Measurements from ENCODE around the gene CDH4. TPM values are rescaled to one million over a fixed set of nuclear protein-coding genes. Genes with fewer than 3 reads are reported as not detected.
"Not testable (repeated sequence)": the region's sequence is repeated elsewhere in the genome, so short reads cannot be mapped to it uniquely, and the experiment has no call there.

The CDH4 gene
- total RNA-seq, 1 experiment from 2014 or later: 25.0 TPM

DNA sequence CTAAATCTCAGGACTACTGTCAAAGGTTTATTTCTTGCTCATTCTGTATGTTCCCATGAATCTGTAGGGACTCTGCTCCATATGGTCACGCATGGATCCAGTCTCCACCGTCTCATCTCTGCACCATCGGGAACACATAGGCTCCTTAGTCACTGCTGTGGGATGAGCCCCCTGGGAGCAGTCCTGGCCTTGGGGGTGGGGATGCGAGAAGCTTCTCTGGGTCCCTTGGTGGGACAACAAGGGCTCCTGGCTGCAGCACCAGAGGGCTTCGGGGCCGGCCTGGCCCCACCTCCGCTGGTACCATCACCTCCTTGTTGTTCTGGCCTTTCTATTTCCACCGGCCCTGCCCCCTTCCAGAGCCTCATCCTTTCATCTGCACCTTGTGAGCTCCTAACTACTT, 148.4 kb downstream of the CDH4 start:
- BruUV-seq (replicated peaks): no TSS peak
- no peaks in the 10 kb centered on the region for H3K4me1 Mint-ChIP-seq (ENCODE audit: insufficient read depth, unreplicated experiment)
- CTCF ChIA-PET: no interaction called here
- no peak for DNase-seq (ENCODE audit: unreplicated experiment)
- intact Hi-C loops (cut with micrococcal nuclease): no loop called here
- H3K27me3 Mint-ChIP-seq (ENCODE audit: insufficient read depth, unreplicated experiment): no peaks in the 10 kb centered on the region
- H3K9me3 Mint-ChIP-seq (ENCODE audit: unreplicated experiment): no peaks in the 10 kb centered on the region
- H3K27ac Mint-ChIP-seq (ENCODE audit: low read depth, unreplicated experiment): peak overlapping the region; percentile 50
- TF ChIP-seq, protein P1, sequence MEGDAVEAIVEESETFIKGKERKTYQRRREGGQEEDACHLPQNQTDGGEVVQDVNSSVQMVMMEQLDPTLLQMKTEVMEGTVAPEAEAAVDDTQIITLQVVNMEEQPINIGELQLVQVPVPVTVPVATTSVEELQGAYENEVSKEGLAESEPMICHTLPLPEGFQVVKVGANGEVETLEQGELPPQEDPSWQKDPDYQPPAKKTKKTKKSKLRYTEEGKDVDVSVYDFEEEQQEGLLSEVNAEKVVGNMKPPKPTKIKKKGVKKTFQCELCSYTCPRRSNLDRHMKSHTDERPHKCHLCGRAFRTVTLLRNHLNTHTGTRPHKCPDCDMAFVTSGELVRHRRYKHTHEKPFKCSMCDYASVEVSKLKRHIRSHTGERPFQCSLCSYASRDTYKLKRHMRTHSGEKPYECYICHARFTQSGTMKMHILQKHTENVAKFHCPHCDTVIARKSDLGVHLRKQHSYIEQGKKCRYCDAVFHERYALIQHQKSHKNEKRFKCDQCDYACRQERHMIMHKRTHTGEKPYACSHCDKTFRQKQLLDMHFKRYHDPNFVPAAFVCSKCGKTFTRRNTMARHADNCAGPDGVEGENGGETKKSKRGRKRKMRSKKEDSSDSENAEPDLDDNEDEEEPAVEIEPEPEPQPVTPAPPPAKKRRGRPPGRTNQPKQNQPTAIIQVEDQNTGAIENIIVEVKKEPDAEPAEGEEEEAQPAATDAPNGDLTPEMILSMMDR (IDR thresholded peaks at IDR 0.05; ENCODE audit: unreplicated experiment): no peak
- H3K4me3 Mint-ChIP-seq (ENCODE audit: unreplicated experiment): no peak overlapping the region
- POLR2A ChIA-PET: no interaction called here
- H3K36me3 Mint-ChIP-seq (ENCODE audit: insufficient read depth, unreplicated experiment): peaks cover 7% of the 10 kb centered on the region

DNA sequence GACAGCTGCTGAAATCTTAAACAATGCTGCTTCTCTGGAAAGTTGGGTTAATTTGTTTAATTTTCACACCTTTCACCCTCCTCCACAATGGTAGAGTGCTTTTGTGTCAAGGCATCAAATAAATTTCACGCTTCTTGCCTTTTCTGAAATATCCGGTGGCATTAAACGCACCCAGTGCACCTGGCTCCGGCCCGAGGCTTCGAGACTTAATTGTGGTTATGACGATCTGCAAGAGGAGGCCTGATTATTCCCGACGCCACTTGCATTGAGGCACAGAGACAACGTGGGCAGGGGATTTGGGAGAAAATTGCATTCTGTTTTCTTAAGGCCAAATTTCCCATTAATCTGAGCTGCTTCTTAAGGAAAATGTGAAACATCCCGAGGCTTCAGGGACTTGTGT, 152.2 kb downstream of the CDH4 start:
- DNase-seq (ENCODE audit: unreplicated experiment): no peak
- POLR2A ChIA-PET: no interaction called here
- Mint-ChIP-seq H3K9me3 (ENCODE audit: unreplicated experiment) (peaks cover 7% of the 10 kb centered on the region), H3K27ac (ENCODE audit: low read depth, unreplicated experiment) (no peak overlapping the region), H3K4me3 (ENCODE audit: unreplicated experiment) (no peak overlapping the region), H3K36me3 (ENCODE audit: insufficient read depth, unreplicated experiment) (peaks cover 18% of the 10 kb centered on the region), H3K27me3 (ENCODE audit: insufficient read depth, unreplicated experiment) (no peaks in the 10 kb centered on the region), H3K4me1 (ENCODE audit: insufficient read depth, unreplicated experiment) (peaks cover 11% of the 10 kb centered on the region)
- TF ChIP-seq, protein P1 (IDR thresholded peaks at IDR 0.05; ENCODE audit: unreplicated experiment): no peak
- CTCF ChIA-PET: no interaction called here
- intact Hi-C loops (cut with micrococcal nuclease): no loop called here
- no TSS peak for BruUV-seq (replicated peaks)

DNA sequence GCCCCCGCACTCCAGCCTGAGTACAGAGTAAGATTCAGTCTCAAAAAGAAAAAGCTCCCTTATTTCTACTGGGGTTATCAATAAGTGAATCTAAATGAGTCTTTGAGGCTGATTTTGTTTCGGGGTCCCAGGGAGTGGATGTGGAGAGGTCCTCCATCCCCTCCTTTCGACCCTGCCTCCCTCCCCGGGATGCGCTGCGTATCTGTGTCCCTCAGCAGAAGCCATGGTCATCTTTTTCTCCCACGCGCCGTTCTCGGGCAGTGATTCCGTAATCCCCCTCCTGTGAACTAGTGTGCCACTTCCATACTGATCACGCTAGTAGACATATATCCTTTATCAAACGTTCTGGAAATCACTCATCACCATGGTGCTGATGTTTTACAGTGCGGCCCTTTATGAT, 152.9 kb downstream of the CDH4 start:
- Mint-ChIP-seq H3K4me3 (ENCODE audit: unreplicated experiment) (no peak overlapping the region), H3K36me3 (ENCODE audit: insufficient read depth, unreplicated experiment) (peaks cover 18% of the 10 kb centered on the region), H3K9me3 (ENCODE audit: unreplicated experiment) (peaks cover 7% of the 10 kb centered on the region), H3K27me3 (ENCODE audit: insufficient read depth, unreplicated experiment) (no peaks in the 10 kb centered on the region), H3K27ac (ENCODE audit: low read depth, unreplicated experiment) (no peak overlapping the region), H3K4me1 (ENCODE audit: insufficient read depth, unreplicated experiment) (peaks cover 11% of the 10 kb centered on the region)
- DNase-seq (ENCODE audit: unreplicated experiment): no peak
- BruUV-seq (replicated peaks): no TSS peak
- TF ChIP-seq, protein P1 (IDR thresholded peaks at IDR 0.05; ENCODE audit: unreplicated experiment): no peak
- ChIA-PET CTCF (no interaction called here), POLR2A (no interaction called here)
- intact Hi-C loops (cut with micrococcal nuclease): no loop called here

DNA sequence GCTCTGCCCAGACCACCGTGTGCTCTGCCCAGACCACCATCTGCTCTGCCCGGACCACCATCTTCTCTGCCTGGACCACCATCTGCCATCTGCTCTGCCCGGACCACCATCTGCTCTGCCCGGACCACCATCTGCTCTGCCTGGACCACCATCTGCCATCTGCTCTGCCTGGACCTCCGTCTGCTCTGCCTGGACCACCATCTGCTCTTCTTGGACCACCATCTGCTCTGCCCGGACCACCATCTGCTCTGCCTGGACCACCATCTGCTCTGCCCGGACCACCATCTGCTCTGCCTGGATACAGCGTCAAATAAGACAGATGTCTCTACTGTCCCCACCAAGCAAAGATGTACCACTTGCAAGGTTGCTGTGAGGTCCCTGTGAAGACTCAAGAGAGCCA, 154.7 kb downstream of the CDH4 start:
- BruUV-seq (replicated peaks); H3K9me3 Mint-ChIP-seq (ENCODE audit: unreplicated experiment); H3K4me3 Mint-ChIP-seq (ENCODE audit: unreplicated experiment); POLR2A ChIA-PET; DNase-seq (ENCODE audit: unreplicated experiment); H3K27ac Mint-ChIP-seq (ENCODE audit: low read depth, unreplicated experiment); intact Hi-C loops (cut with micrococcal nuclease); H3K27me3 Mint-ChIP-seq (ENCODE audit: insufficient read depth, unreplicated experiment): not testable (repeated sequence)
- Mint-ChIP-seq H3K4me1 (ENCODE audit: insufficient read depth, unreplicated experiment) (peaks cover 11% of the 10 kb centered on the region), H3K36me3 (ENCODE audit: insufficient read depth, unreplicated experiment) (peaks cover 18% of the 10 kb centered on the region)
- CTCF ChIA-PET: interaction anchor here (0.7 kb wide), 1 partner anchor 32 kb away, joined by 3 read pairs; no protein-coding TSS in a partner anchor

DNA sequence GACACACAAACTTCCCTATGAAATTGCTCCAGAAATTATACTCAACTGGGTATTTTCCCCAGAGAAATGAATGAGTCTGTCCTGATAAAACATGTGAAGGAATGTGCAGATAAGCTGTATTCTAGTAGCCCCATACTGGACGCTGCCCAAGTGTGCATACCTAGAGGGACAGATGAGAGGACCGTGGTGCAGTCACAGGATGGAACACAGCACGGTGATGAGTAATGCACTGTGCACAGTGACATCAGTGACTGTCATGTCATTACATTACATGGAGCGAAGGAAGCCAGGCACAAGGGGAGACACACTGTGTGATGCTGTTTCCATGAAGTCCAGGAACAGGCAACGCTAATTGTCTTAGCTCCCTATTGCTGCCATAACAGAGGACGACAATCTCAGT, 155.5 kb downstream of the CDH4 start:
- CTCF ChIA-PET: interaction anchor here (0.5 to 0.7 kb wide), 2 partner anchors 31 to 1630 kb away, joined by 3 read pairs; no protein-coding TSS in a partner anchor
- intact Hi-C loops (cut with micrococcal nuclease): no loop called here
- Mint-ChIP-seq H3K27ac (ENCODE audit: low read depth, unreplicated experiment) (no peak overlapping the region), H3K4me3 (ENCODE audit: unreplicated experiment) (no peak overlapping the region), H3K27me3 (ENCODE audit: insufficient read depth, unreplicated experiment) (no peaks in the 10 kb centered on the region), H3K36me3 (ENCODE audit: insufficient read depth, unreplicated experiment) (peaks cover 18% of the 10 kb centered on the region), H3K4me1 (ENCODE audit: insufficient read depth, unreplicated experiment) (peaks cover 11% of the 10 kb centered on the region), H3K9me3 (ENCODE audit: unreplicated experiment) (peaks cover 7% of the 10 kb centered on the region)
- TF ChIP-seq, protein P1 (IDR thresholded peaks at IDR 0.05; ENCODE audit: unreplicated experiment): no peak
- DNase-seq (ENCODE audit: unreplicated experiment): no peak
- no TSS peak for BruUV-seq (replicated peaks)
- POLR2A ChIA-PET: interaction anchor here (0.5 kb wide), 1 partner anchor 885 kb away, joined by 5 read pairs; no protein-coding TSS in a partner anchor

All from MCF 10A (cell line).